BJ (cell line): ENCODE data around the gene L3MBTL4. TPM values are rescaled to one million over a fixed set of nuclear protein-coding genes. Genes with fewer than 3 reads are reported as not detected.

Source experiments
- CTCF ChIA-PET: fragments of 350-600 bp; formaldehyde crosslinking; extraction: SDS; loops from one replicate; lab custom pipeline; 2021; ENCODE audit warnings: antibody characterized with exemption, inconsistent platforms; lab: Yijun Ruan, JAX
- POLR2A ChIA-PET: fragments of 300-600 bp; sonication (Branson Sonifier 250); formaldehyde crosslinking; extraction: SDS; loops from one replicate; lab custom pipeline; 2021; ENCODE audit warnings: antibody characterized with exemption; lab: Charles Lee
- DNase-seq: peaks from one replicate; pipeline ENCODE4 v3.0.0-alpha.2; 2011; ENCODE audit warnings: low read depth
- H3K27me3 ChIP-seq: 2 replicates; pipeline ENCODE4 v1.6.0; 2011; ENCODE audit warnings: low read length; ENCODE audit not compliant: control insufficient read depth, insufficient read depth
- H3K36me3 ChIP-seq: 2 replicates; pipeline ENCODE4 v1.5.1; 2011; ENCODE audit warnings: low read length; ENCODE audit not compliant: control insufficient read depth, insufficient read depth
- H3K4me3 ChIP-seq: 2 replicates; pipeline ENCODE4 v1.5.1; 2011; ENCODE audit warnings: low read depth, mild to moderate bottlenecking, control low read depth, low read length
- CTCF ChIP-seq: IDR thresholded peaks from 2 replicates; pipeline ENCODE4 v1.5.1; 2011; ENCODE audit warnings: low read depth, mild to moderate bottlenecking, control low read depth, inconsistent platforms, low read length, moderate library complexity; ENCODE audit not compliant: insufficient read depth
- polyA plus RNA-seq: library from polyadenylated mRNA; depleted of rRNA; stranded (reverse); fragments of >200 nt; gene quantifications from 2 replicates; pipeline ENCODE4 v1.2.3, GENCODE V29; 2011

Gene L3MBTL4
- polyA plus RNA-seq, 1 experiment = not detected

- H3K27me3 ChIP-seq = no peaks in the 10 kb centered on the region; the same call in 1 of the 2 replicates
- no peak for DNase-seq
- CTCF ChIA-PET = no interaction called here
- POLR2A ChIA-PET = no interaction called here
- TF ChIP-seq CTCF = no peak
- no peak overlapping the region for H3K4me3 ChIP-seq
- H3K36me3 ChIP-seq = no peaks in the 10 kb centered on the region
These were observed 444.7 kb downstream of the L3MBTL4 start for GRCh38 chr18:5969989-5970403.

GRCh38 chr18:5969355-5969988, 445.2 kb downstream of the L3MBTL4 start:
- H3K36me3 ChIP-seq = no peaks in the 10 kb centered on the region
- H3K27me3 ChIP-seq = no peaks in the 10 kb centered on the region; the same call in 1 of the 2 replicates
- no peak for TF ChIP-seq CTCF
- H3K4me3 ChIP-seq = no peak overlapping the region
- ChIA-PET CTCF (no interaction called here), POLR2A (no interaction called here)
- DNase-seq = no peak

- Histone ChIP-seq H3K36me3 (no peaks in the 10 kb centered on the region), H3K27me3 (no peaks in the 10 kb centered on the region; the same call in 1 of the 2 replicates), H3K4me3 (no peak overlapping the region)
- no peak for DNase-seq
- ChIA-PET POLR2A (no interaction called here), CTCF (no interaction called here)
- TF ChIP-seq CTCF = no peak
These were observed 447.0 kb downstream of the L3MBTL4 start for GRCh38 chr18:5967666-5968065.

GRCh38 chr18:5967007-5967406, 447.7 kb downstream of the L3MBTL4 start:
- Histone ChIP-seq H3K36me3 (no peaks in the 10 kb centered on the region), H3K4me3 (no peak overlapping the region), H3K27me3 (no peaks in the 10 kb centered on the region; the same call in 1 of the 2 replicates)
- POLR2A ChIA-PET = no interaction called here
- no peak for TF ChIP-seq CTCF
- DNase-seq = no peak
- CTCF ChIA-PET = no interaction called here

GRCh38 chr18:5966514-5966913, 448.2 kb downstream of the L3MBTL4 start:
- no peak for DNase-seq
- ChIA-PET POLR2A (no interaction called here), CTCF (interaction anchor here (1.4 kb wide), 1 partner anchor 253 kb away, joined by 3 read pairs; no protein-coding TSS in a partner anchor)
- no peaks in the 10 kb centered on the region for H3K36me3 ChIP-seq
- no peak for TF ChIP-seq CTCF
- H3K4me3 ChIP-seq = no peak overlapping the region
- no peaks in the 10 kb centered on the region; the same call in 1 of the 2 replicates for H3K27me3 ChIP-seq
